AG09319 (cell line): ENCODE results near the gene CST2.
"Not testable (repeated sequence)": the region's sequence is repeated elsewhere in the genome, so short reads cannot be mapped to it uniquely, and the experiment has no call there.

ENCODE experiments used
- DNase-seq: peaks from one replicate; pipeline ENCODE4 v3.0.0-alpha.2; 2010; ENCODE audit warnings: low read depth; ENCODE audit errors: extremely low read depth
- TF ChIP-seq, protein P1 (sequence below): IDR thresholded peaks from 2 replicates; pipeline ENCODE4 v1.5.1; 2011; ENCODE audit warnings: low read depth, mild to moderate bottlenecking, inconsistent platforms, low read length, moderate library complexity

The CST2 gene

DNA sequence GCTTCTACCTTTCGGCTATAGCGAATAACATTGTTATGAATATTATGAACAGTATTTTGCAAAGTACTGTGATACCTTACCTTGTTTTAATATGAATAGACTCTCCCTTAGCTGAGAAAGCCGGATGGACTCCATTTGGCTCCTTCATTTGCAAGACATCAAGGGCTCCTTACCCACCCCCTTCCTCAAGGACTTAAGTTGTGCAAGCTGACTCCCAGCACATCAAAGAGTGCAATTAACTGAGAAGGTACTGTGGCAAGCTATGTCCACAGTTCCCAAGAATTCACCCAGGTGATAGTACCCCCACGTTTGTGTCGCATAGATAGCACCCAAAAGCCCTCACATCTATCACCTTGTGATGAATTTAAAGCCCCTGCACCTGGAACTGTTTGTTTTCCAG lies 41.8 kb upstream of the CST2 start:
- TF ChIP-seq, protein P1, sequence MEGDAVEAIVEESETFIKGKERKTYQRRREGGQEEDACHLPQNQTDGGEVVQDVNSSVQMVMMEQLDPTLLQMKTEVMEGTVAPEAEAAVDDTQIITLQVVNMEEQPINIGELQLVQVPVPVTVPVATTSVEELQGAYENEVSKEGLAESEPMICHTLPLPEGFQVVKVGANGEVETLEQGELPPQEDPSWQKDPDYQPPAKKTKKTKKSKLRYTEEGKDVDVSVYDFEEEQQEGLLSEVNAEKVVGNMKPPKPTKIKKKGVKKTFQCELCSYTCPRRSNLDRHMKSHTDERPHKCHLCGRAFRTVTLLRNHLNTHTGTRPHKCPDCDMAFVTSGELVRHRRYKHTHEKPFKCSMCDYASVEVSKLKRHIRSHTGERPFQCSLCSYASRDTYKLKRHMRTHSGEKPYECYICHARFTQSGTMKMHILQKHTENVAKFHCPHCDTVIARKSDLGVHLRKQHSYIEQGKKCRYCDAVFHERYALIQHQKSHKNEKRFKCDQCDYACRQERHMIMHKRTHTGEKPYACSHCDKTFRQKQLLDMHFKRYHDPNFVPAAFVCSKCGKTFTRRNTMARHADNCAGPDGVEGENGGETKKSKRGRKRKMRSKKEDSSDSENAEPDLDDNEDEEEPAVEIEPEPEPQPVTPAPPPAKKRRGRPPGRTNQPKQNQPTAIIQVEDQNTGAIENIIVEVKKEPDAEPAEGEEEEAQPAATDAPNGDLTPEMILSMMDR, result no peak
- DNase-seq, result no peak

DNA sequence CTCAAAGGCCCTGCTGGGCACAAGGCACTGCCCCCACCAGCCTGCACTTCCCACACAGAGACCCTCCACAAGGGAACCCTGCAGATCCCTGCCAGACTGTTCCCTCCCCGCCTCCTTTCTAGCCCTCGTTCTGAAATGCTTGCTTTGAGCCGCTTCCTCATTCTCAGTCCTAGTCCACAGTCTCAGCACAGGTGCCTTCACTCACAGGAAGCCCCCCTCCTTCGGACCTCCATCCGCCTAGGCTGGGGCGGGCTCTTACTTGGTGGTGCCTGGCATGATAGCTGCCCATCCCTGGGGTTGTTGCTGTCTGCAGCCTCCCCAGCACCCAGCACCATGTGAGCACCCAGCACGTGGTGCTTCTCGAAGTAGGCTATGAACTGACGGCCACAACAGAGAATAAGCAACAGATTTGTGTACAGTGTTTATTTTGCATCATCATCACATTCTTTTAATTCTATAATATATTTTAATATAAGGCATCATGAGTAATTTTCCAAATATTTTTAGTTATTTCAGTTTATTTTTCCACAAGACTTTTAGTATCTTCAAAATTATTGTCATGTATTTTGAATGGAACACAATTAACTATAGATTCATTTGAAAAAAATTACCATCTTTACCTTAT lies 40.7 kb upstream of the CST2 start:
- no peak for DNase-seq
- TF ChIP-seq, protein P1, result no peak

DNA sequence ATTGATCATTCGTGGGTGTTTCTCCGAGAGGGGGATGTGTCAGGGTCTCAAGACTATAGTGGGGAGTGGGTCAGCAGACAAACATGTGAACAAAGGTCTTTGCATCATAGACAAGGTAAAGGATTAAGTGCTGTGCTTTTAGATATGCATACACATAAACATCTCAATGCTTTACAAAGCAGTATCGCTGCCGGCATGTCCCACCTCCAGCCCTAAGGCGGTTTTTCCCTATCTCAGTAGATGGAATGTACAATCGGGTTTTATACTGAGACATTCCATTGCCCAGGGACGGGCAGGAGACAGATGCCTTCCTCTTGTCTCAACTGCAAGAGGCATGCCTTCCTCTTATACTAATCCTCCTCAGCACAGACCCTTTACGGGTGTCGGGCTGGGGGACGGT lies 34.2 kb upstream of the CST2 start:
- DNase-seq, result not testable (repeated sequence)

DNA sequence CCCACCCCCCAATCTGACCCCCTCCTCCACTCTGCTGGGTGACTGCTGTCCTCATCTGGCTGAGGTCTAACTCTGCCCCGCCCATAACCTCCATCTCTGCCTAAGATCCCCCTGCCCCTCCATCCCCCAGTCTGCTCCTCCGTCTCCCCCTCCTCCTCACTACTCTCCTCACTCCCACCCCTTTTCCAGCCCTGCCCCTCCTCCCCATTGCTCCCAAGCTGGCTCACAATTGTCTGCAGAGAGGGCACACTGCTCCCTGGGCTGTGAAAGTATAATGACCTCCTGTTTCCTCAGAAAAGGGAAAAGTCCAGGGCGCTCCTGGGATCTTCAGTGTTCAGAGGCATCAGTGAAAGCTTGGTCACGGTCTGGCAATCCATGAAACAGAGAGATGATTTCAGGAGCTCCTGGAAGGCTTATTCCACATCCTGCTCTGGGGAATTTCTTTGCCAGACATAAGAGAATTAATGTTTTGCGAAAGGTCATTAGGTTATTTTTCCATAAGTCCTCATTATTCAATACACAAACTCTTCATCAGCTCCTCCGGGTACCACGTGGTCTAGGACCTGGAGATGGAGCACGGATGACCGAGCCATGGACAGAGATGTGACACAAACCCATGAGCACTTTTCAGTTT lies 31.6 kb upstream of the CST2 start:
- DNase-seq, result no peak
- TF ChIP-seq, protein P1, result no peak

DNA sequence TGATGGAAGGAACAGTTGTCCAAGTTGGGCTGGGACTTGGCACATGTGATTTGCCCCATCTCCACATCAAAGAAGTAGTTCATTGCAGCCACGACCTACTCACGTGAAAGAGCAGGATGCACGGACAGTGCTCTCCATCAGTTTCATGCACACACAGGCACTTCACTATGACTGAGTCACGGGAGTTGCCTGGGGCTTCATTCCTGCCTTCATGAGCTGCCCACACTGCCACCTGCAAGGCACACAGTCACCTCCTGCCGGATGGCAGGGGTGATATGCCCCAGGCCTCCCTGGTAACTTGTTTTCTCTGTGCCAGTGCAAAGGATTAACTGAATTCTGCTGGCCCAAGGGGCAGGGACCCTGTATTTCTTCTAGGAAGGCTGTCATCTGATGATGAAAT lies 30.2 kb upstream of the CST2 start:
- TF ChIP-seq, protein P1, result no peak
- DNase-seq, result no peak

DNA sequence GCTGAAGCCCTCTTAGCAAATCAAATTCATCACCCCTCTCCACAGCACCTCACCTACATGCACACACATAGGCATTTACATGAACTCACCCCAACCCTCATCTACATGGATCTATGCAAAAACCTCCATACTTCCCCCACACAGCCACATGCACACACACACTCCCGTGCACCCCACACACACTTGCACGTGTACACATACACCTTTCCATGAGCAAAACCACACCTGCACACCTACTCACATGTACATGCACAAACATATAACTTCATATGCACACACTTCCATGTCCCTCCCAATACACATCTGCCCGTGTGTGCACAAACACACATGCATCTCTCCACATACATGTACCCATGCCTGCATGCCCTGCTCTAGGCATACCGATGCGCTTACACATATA lies 29.7 kb upstream of the CST2 start:
- TF ChIP-seq, protein P1, result no peak
- DNase-seq, result no peak

DNA sequence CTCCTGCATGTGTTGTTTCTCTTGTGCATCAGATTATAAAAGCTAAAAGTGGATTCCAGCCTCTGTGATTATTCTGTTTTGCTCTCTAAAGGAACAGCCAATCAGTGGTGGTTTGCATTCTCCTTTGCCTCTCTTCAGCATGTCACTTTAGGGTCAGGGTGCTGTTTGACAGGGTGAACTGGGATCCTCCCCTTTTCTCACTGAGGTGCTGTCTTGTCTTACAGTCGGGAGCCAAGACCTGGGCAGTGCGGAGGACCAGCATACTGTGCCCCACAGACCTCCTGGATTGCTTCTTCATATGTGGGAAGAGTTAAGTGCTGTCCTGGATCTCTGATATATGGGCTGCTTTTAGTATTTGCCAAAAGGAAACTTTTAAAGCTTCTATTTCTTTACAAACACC lies 15.2 kb upstream of the CST2 start:
- DNase-seq, result no peak
- TF ChIP-seq, protein P1, result no peak

DNA sequence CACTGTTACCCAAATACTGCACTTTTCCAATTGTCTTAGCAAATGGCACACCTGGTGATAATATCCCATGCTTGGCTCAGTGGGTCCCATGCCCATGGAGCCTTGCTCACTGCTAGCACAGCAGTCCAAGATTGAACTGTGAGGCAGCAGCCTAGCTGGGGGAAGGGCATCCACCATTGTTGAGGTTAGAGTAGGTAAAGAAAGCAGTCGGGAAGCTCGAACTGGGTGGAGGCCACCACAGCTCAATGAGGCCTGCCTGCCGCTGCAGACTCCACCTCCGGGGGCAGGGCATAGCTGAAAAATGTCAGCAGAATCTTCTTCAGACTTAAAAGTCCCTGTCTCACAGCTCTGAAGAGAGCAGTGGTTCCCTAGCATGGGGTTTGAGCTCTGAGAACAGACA lies 9.2 kb upstream of the CST2 start:
- DNase-seq, result no peak
- TF ChIP-seq, protein P1, result no peak
